Endothelial cell (in vitro differentiated cells): Measurements from ENCODE around the gene ITPK1. TPM values are rescaled to one million over a fixed set of nuclear protein-coding genes. Genes with fewer than 3 reads are reported as not detected.

Experiments
- DNase-seq: peaks from one replicate; pipeline ENCODE4 v3.0.0; 2021; ENCODE audit warnings: low spot score
- H3K27ac Mint-ChIP-seq: one replicate; pipeline ENCODE4 v1.8.0; 2021; ENCODE audit warnings: mixed read lengths, inconsistent platforms; ENCODE audit not compliant: unreplicated experiment
- H3K27me3 Mint-ChIP-seq: one replicate; pipeline ENCODE4 v1.8.0; 2021; ENCODE audit warnings: mild to moderate bottlenecking, moderate library complexity, mixed read lengths, inconsistent platforms; ENCODE audit not compliant: unreplicated experiment
- H3K36me3 Mint-ChIP-seq: one replicate; pipeline ENCODE4 v1.8.0; 2021; ENCODE audit warnings: mild to moderate bottlenecking, low read depth, mixed read lengths, inconsistent platforms; ENCODE audit not compliant: unreplicated experiment
- H3K4me1 Mint-ChIP-seq: one replicate; pipeline ENCODE4 v1.8.0; 2021; ENCODE audit warnings: mild to moderate bottlenecking, mixed read lengths, inconsistent platforms; ENCODE audit not compliant: unreplicated experiment
- H3K4me3 Mint-ChIP-seq: one replicate; pipeline ENCODE4 v1.8.0; 2021; ENCODE audit warnings: mild to moderate bottlenecking, mixed read lengths, inconsistent platforms; ENCODE audit not compliant: unreplicated experiment
- H3K9me3 Mint-ChIP-seq: one replicate; pipeline ENCODE4 v1.8.0; 2021; ENCODE audit warnings: mixed read lengths, inconsistent platforms; ENCODE audit not compliant: unreplicated experiment
- CTCF ChIP-seq: fragments of 200-600 bp; sonication (generic); IDR thresholded peaks from one replicate; pipeline ENCODE4 v1.5.0; 2021; ENCODE audit warnings: antibody characterized with exemption; ENCODE audit not compliant: unreplicated experiment
- total RNA-seq: library from RNA; stranded (reverse); fragmentation: NEBNext Ultra II Directional; extraction: Animal tissue kit (Norgen Biotek cat#: 25700); gene quantifications from one replicate; pipeline ENCODE4 v1.2.1, GENCODE V29; 2021; ENCODE audit not compliant: unreplicated experiment

The ITPK1 gene
- total RNA-seq, 1 donor from 2014 or later, result 39.2 TPM

- Mint-ChIP-seq H3K9me3 (no peaks in the 10 kb centered on the region), H3K27me3 (peaks cover 6% of the 10 kb centered on the region), H3K4me1 (peaks cover 12% of the 10 kb centered on the region), H3K27ac (no peak overlapping the region), H3K36me3 (no peaks in the 10 kb centered on the region), H3K4me3 (no peak overlapping the region)
- no peak for TF ChIP-seq CTCF
- DNase-seq, result no peak
Measured at GRCh38 chr14:93007225-93007997, 108.3 kb downstream of the ITPK1 start.

- DNase-seq, result no peak
- Mint-ChIP-seq H3K36me3 (no peaks in the 10 kb centered on the region), H3K4me3 (no peak overlapping the region), H3K4me1 (peaks cover 12% of the 10 kb centered on the region), H3K27me3 (peaks cover 6% of the 10 kb centered on the region), H3K9me3 (no peaks in the 10 kb centered on the region), H3K27ac (peak overlapping the region; percentile 16)
- TF ChIP-seq CTCF, result no peak
Measured at GRCh38 chr14:93006567-93007051, 109.1 kb downstream of the ITPK1 start.

GRCh38 chr14:93005838-93006237 lies 109.9 kb downstream of the ITPK1 start:
- Mint-ChIP-seq H3K4me1 (peaks cover 12% of the 10 kb centered on the region), H3K27me3 (peaks cover 6% of the 10 kb centered on the region), H3K9me3 (no peaks in the 10 kb centered on the region), H3K4me3 (no peak overlapping the region), H3K36me3 (no peaks in the 10 kb centered on the region), H3K27ac (no peak overlapping the region)
- TF ChIP-seq CTCF, result no peak
- DNase-seq, result no peak

- H3K4me3 Mint-ChIP-seq, result no peak overlapping the region
- H3K9me3 Mint-ChIP-seq, result no peaks in the 10 kb centered on the region
- DNase-seq, result no peak
- no peaks in the 10 kb centered on the region for H3K36me3 Mint-ChIP-seq
- TF ChIP-seq CTCF, result no peak
- peaks cover 9% of the 10 kb centered on the region for H3K4me1 Mint-ChIP-seq
- H3K27me3 Mint-ChIP-seq, result peaks cover 5% of the 10 kb centered on the region
- no peak overlapping the region for H3K27ac Mint-ChIP-seq
Measured at GRCh38 chr14:93005135-93005813, 110.5 kb downstream of the ITPK1 start.

GRCh38 chr14:93004699-93005082 lies 111.0 kb downstream of the ITPK1 start:
- H3K27me3 Mint-ChIP-seq, result peaks cover 6% of the 10 kb centered on the region
- no peaks in the 10 kb centered on the region for H3K9me3 Mint-ChIP-seq
- DNase-seq, result no peak
- H3K36me3 Mint-ChIP-seq, result no peaks in the 10 kb centered on the region
- H3K27ac Mint-ChIP-seq, result no peak overlapping the region
- H3K4me1 Mint-ChIP-seq, result peaks cover 6% of the 10 kb centered on the region
- TF ChIP-seq CTCF, result no peak
- no peak overlapping the region for H3K4me3 Mint-ChIP-seq
